Neural progenitor cell (in vitro differentiated cells): Measurements from ENCODE around the gene GPR152.

ENCODE experiments used
- EZH2 ChIP-seq: fragments of 200-600 bp; sonication (generic); IDR thresholded peaks from 2 replicates; pipeline ENCODE4 v1.6.1; 2017; ENCODE audit warnings: antibody characterized with exemption, mild to moderate bottlenecking, moderate library complexity
- EZH2phosphoT487 ChIP-seq: fragments of 200-600 bp; sonication (generic); IDR thresholded peaks from 2 replicates; pipeline ENCODE4 v1.6.1; 2017; ENCODE audit warnings: antibody characterized with exemption
- TF ChIP-seq, protein P1 (sequence below): fragments of 200-600 bp; sonication (generic); IDR thresholded peaks from 2 replicates; pipeline ENCODE4 v1.5.1; 2017; ENCODE audit warnings: antibody characterized with exemption, mild to moderate bottlenecking

- TF ChIP-seq EZH2 (no peak), EZH2phosphoT487 (no peak)
- TF ChIP-seq, protein P1, sequence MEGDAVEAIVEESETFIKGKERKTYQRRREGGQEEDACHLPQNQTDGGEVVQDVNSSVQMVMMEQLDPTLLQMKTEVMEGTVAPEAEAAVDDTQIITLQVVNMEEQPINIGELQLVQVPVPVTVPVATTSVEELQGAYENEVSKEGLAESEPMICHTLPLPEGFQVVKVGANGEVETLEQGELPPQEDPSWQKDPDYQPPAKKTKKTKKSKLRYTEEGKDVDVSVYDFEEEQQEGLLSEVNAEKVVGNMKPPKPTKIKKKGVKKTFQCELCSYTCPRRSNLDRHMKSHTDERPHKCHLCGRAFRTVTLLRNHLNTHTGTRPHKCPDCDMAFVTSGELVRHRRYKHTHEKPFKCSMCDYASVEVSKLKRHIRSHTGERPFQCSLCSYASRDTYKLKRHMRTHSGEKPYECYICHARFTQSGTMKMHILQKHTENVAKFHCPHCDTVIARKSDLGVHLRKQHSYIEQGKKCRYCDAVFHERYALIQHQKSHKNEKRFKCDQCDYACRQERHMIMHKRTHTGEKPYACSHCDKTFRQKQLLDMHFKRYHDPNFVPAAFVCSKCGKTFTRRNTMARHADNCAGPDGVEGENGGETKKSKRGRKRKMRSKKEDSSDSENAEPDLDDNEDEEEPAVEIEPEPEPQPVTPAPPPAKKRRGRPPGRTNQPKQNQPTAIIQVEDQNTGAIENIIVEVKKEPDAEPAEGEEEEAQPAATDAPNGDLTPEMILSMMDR: no peak
Observed at GRCh38 chr11:67418476-67419281, 33.9 kb downstream of the GPR152 start.
